ENCODE results near the gene STAT1.

STAT1 gene

GRCh38 chr2:191013932-191014652 lies at the start of gene STAT1:
Gene STAT1 (minus strand): TSS chr2:191014171. CDS start chr2:191010003, 4,168 bp downstream.
- peak; percentile 95 for DNase-seq

DNA sequence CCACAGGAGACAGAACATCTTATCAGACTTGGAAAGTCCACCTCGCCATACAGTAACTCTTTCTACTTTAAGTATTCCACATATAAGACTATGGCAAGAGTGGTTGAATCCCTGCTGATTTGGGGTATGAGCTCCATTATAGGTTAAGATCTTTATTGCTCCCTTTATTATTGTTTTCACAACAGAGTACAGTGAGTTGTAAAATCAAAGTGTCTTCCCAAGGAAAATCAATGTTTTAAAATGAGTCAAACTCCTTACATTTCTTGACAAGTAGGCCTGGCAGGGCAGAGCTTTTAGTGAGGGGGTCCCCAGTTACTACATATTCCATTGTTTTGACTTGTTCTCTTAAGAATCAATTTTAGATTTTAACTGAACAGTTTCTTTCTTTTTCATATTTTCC lies 49.6 kb upstream of the STAT1 start:
- DNase-seq: no peak

GRCh38 chr2:191061381-191061980 lies 47.5 kb upstream of the STAT1 start:
- no peak for DNase-seq

DNA sequence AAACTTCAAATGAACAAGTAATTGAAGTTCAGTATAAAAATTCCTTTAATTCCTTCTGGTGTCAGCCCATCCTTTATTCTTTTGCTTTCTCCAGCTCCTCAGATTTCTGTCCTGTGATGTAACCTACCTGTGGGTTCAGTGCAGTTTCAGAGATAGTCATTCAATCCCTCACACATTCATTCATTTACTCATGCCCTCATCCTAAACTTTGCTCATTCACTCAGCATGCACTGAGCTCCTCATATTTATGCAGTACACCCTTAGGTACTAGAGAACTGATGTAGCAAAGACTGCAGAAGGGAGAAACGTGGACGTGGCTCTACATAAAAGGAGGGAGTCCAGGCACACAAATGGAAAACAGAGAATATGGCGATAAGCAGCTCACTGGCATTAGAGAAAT lies 45.3 kb upstream of the STAT1 start:
- DNase-seq: no peak

DNA sequence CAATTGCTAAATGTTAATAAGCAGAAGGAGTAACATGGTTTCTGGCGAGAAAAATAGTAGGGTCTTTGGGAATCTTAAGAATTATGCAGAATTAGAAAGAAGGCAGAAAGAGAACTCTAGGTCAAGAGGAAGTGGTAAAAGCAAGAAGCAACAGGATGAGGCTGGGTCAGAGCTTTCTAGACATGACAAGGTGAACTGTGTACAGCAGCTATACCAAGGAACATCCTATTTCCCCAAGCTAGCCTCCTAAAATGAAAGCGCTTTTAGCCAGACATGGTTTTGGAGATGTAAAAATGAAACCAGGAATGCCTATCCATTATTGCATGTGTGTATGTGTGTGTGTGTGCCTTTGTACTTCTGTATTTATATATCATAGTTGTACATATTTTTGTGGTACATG lies 42.3 kb upstream of the STAT1 start:
- DNase-seq: no peak

- DNase-seq: no peak
These were observed 39.3 kb upstream of the STAT1 start for GRCh38 chr2:191053256-191053655.

- DNase-seq: peak; percentile 38
These were observed 38.1 kb upstream of the STAT1 start for GRCh38 chr2:191051825-191052778.

GRCh38 chr2:191051177-191051576 lies 37.2 kb upstream of the STAT1 start:
- no peak for DNase-seq

- DNase-seq: no peak
These were observed 36.6 kb upstream of the STAT1 start for GRCh38 chr2:191050640-191050987.

GRCh38 chr2:191049728-191050639 lies 36.0 kb upstream of the STAT1 start:
- no peak for DNase-seq

DNA sequence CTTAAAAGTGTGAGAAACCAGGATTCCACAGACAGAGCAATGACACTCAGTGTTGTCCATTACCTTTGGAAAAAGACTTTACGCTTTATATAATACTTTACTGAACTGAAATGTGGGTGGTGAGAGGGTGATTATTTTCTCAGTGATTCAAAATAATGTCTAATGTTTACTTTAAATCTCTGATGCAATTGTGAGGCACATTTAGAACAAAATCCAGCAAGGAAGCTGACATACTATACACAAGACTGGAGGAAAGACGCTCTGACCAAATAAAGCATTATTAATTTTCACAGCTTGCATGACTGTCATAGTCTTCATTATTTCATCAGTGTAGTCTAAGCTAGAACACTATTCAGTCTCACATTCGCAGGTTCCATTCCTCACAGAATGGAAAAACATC lies 34.1 kb upstream of the STAT1 start:
- DNase-seq: no peak

- no peak for DNase-seq
These were observed 31.2 kb upstream of the STAT1 start for GRCh38 chr2:191045141-191045540.

- no peak for DNase-seq
These were observed 29.5 kb upstream of the STAT1 start for GRCh38 chr2:191043438-191043837.

DNA sequence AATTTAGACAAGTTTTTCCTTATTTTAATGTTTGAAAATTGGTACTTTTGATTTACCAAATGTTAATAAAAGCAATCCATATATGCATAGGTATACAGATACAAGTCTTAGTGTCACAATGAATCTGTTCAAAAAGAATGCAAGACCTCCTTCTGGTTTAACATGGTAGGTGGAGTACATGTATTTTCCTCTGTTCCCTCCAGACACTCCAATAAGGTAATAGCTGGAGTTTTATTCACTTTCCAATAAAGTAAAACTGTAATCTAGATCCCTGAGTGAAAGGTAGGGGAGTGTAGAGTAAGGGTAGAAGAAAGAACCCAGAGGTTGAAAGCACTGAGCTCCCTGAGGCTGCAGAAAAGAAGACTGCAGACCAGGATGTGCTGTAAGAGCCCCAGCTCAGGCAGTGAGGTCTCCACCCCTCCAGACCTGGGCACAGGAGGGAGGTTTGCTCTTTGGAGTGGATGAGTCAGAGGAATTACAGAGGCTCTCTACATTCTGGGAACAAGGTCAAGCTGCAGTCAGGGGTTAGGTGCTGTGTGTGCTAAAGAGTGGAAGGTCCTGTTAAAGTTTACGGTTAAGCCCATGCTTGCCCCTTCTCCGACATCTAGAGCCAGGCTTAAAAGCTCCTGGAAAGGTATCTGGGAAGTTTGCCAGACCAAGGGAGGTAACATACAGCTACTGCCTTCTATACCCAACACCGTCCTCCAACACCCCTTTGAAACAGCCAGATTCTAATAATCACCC lies 27.6 kb upstream of the STAT1 start:
- no peak for DNase-seq

GRCh38 chr2:191039616-191040015 lies 25.6 kb upstream of the STAT1 start:
- no peak for DNase-seq

- no peak for DNase-seq
These were observed 24.8 kb upstream of the STAT1 start for GRCh38 chr2:191038741-191039140.

DNA sequence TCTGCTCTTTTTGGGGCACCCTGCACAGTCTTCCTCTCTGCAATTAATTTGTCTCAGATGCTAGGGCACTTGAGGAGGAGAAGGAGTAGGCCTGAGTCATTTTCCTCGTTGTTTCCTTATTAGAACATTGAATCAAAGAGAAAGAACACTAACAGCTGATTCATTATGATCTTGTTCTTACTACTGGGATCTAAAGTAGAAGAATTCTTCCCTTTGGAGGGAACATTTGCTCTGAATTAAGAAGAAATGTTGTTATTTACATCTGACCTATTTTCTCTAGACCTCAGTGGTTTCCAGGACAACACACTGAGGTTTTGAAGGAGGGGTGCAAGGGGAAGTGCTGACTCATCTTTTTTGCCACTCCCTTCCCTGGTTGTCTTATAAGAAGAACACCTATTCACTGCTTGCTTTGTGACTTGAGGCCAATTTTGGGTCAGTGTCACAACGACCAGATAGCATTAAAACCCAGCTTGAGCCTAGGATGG lies 24.3 kb upstream of the STAT1 start:
- DNase-seq: peak; percentile 47

DNA sequence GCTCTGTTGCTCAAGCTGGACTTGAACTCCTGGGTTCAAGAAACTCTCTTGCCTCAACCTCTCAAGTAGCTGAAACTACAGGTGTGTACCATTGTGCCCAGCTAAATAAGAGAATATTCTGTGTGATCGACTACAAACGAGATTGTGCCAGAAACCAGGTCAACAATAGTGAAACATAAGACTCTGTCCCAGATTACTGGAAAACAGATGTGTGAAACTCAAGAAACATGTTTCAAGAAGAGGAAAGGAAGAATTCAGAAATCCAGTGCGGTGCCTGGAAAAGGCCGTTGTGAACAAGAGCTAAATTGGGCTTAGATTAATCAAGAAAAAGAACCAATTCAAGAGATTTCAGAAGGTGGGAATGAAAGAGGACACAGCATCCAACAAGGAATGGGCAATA lies 23.4 kb upstream of the STAT1 start:
- DNase-seq: no peak

- no peak for DNase-seq
These were observed 22.4 kb upstream of the STAT1 start for GRCh38 chr2:191036363-191036762.

DNA sequence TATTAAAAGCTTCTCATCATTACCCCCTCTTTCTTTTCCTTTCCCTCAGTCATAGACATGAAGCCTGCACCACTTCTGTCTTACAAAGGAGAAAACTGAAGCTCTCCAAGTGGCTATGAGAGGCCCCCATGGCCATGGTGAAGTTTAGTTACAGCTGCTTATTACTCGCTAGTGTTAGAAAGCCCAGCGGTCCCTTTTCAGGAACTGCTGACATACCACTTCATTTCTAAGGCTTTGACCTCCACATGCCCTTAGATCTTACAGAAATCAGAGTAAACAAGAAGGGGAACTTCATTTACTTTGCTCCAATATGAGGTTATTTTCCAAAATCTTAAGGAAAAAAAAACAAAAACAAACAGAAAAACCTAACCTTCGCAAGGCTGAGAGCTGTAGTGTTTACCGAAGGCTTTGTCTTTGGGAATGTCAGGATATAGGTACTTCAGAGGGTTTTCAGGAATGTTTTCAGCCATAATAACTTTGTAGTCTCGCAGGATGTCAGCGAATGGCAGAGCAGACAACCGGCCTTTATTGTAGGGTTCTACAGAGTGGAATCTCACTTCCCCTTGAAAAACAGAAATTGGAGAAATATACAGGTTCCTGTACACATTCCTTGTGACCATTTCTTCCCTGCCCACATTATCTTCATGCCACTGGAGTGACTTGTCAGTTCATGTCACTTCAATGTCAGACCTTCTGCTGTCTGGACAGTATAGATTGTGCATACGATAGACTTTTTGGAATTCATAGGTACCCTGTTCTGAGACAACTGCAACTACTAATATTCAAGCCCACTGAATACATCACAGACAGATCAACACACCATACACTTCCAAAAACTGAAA lies 18.8 kb upstream of the STAT1 start:
- DNase-seq: no peak

DNA sequence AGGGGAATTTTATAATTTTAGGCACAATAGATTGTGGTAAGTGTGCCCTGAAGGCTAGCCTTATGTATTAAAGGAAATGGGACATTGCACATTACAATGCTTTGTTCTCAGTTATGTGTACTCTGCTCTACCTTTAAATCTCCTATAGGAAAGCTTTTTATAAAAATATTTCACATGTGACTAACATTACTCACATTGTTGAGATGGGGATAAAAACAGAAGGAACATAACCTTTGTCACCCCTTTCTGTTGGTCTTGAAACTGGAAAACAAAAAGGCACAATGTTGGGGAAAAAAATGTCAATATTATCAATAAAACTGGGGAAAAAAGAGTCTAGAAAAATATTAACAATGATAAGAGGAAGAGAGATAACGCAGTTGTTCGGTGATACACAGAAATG lies 17.3 kb upstream of the STAT1 start:
- no peak for DNase-seq

Measured in stimulated activated CD4-positive, alpha-beta T cell treated with anti-CD3 and anti-CD28 coated beads, Interleukin-4, amount 100 ng/mL, for 24 hours (primary cell).